Measurements from ENCODE around the gene EXOC3L2.

Gene EXOC3L2

DNA sequence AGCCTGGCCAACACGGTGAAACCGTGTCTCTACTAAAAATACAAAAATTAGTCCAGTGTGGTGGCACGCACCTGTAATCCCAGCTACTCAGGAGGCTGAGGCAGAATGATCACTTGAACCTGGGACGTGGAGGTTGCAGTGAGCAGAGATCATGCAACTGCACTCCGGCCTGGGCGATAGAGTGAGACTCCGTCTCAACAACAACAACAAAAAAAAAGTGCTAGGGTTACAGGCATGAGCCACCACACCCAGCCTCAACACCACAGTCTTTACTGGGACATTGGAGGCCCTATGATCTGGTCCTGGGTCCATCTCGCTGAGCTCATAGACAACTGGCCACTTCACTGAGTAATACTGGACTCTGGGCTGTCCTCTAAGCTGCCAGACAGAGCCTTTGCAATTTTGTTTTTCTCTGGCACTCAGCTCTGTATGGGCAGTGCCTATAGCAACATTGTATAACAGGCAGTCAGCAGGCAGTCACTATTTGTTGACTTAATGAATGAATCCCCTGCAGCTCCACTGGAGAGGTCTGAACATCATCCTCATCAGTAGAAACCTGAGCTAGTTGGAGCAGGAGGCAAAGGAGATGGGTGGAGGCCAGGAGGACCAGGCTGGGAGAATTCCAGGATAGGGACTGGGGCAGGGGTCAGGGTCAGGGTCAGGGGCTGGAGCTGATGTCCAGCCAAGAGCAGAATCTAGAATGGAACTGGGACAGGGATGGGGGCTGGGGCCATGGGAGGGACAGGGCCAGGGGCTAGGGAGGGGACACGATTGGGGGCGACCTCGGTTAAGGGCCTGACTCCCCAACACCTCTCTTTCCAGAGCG lies 58.5 kb downstream of the EXOC3L2 start:
- no peak overlapping the region for H3K4me3 ChIP-seq (ENCODE audit: low read depth, low read length)
- peak; percentile 44 for DNase-seq (ENCODE audit: low read depth)
- TF ChIP-seq, protein P1, sequence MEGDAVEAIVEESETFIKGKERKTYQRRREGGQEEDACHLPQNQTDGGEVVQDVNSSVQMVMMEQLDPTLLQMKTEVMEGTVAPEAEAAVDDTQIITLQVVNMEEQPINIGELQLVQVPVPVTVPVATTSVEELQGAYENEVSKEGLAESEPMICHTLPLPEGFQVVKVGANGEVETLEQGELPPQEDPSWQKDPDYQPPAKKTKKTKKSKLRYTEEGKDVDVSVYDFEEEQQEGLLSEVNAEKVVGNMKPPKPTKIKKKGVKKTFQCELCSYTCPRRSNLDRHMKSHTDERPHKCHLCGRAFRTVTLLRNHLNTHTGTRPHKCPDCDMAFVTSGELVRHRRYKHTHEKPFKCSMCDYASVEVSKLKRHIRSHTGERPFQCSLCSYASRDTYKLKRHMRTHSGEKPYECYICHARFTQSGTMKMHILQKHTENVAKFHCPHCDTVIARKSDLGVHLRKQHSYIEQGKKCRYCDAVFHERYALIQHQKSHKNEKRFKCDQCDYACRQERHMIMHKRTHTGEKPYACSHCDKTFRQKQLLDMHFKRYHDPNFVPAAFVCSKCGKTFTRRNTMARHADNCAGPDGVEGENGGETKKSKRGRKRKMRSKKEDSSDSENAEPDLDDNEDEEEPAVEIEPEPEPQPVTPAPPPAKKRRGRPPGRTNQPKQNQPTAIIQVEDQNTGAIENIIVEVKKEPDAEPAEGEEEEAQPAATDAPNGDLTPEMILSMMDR (conservative IDR thresholded peaks at IDR 0.05; ENCODE audit: low read depth, low read length): no peak

DNA sequence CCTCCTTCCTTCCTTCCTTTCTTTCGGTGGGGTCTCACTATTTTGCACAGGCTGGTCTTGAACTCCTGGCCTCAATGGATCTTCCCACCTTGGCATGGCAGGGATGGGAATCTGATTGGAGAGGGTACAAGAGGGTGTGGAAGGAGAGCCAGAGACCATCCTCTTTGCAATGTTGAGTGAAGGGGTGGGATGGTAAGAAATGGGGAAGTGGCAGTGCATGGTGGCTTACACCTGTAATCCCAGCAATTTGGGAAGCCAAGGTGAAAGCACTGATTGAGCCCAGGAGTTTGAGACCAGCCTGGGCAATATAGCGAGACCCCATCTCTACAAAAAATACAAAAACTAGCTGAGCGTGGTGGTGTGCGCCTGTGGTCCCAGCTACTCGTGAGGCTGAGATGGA lies 61.1 kb downstream of the EXOC3L2 start:
- TF ChIP-seq, protein P1 (conservative IDR thresholded peaks at IDR 0.05; ENCODE audit: low read depth, low read length): no peak
- H3K4me3 ChIP-seq (ENCODE audit: low read depth, low read length): no peak overlapping the region
- no peak for DNase-seq (ENCODE audit: low read depth)

DNA sequence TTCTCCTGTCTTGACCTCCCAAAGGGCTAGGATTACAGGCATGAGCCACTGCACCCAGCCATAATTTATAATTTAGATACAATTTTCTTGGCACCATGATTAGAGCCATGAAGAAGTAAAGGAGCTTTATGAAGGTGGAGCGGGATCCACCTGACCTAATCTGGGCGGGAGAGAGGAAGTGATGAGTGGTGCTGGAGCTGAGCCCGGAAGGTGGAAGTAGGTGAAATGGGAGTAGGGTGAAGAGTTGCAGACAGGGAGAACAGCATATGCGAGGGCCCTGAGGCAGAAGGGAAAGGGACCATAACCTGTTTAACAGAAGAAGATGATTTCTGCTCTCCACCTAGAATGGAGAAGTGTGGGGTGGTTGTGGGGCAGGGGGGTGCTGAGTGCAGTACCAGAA lies 62.4 kb downstream of the EXOC3L2 start:
- DNase-seq (ENCODE audit: low read depth): no peak
- H3K4me3 ChIP-seq (ENCODE audit: low read depth, low read length): no peak overlapping the region
- TF ChIP-seq, protein P1 (conservative IDR thresholded peaks at IDR 0.05; ENCODE audit: low read depth, low read length): no peak

DNA sequence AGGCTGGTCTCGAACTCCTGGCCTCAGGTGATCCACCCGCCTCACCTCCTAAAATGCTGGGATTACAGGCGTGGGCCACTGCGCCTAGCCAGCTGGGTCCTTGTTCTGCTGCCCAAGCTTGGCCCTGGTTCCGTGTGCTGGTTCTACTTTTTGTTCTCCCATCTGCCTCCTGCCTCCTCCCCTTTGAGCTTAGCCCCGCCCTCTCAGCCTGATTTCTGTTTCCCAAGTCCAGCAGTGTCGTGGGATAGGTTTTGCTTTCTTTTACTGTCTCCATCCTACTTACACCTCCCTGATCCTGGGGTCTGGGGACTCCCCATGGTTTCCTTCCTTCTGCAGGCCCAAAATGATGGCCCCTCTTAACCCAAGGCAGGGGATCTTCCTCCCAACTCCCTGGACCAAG lies 64.3 kb downstream of the EXOC3L2 start:
- TF ChIP-seq, protein P1 (conservative IDR thresholded peaks at IDR 0.05; ENCODE audit: low read depth, low read length): no peak
- DNase-seq (ENCODE audit: low read depth): no peak
- no peak overlapping the region for H3K4me3 ChIP-seq (ENCODE audit: low read depth, low read length)

DNA sequence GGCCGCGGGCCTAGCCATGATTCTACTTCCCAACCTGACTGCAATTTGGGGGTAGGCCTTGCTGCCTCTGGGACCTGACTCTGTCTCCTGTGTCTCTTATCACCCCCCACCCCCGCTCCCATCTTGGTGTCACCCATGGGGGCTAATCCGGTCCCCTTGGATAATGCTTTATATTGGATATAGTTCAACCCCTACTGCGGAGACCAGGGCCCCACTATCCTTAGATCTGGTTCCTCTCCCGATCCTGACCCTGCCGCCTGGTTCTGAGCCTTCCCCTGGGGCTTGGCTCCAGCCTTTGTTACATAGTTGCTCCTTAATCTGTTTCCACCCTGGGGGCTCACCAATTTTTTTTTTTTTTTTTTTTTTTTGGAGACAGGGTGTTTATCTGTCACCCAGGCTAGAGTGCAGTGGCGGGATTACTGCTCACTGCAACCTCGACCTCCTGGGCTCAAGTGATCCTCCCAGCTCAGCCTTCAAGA lies 65.3 kb downstream of the EXOC3L2 start:
- DNase-seq (ENCODE audit: low read depth): no peak
- TF ChIP-seq, protein P1 (conservative IDR thresholded peaks at IDR 0.05; ENCODE audit: low read depth, low read length): no peak
- H3K4me3 ChIP-seq (ENCODE audit: low read depth, low read length): peak overlapping the region; percentile 99

DNA sequence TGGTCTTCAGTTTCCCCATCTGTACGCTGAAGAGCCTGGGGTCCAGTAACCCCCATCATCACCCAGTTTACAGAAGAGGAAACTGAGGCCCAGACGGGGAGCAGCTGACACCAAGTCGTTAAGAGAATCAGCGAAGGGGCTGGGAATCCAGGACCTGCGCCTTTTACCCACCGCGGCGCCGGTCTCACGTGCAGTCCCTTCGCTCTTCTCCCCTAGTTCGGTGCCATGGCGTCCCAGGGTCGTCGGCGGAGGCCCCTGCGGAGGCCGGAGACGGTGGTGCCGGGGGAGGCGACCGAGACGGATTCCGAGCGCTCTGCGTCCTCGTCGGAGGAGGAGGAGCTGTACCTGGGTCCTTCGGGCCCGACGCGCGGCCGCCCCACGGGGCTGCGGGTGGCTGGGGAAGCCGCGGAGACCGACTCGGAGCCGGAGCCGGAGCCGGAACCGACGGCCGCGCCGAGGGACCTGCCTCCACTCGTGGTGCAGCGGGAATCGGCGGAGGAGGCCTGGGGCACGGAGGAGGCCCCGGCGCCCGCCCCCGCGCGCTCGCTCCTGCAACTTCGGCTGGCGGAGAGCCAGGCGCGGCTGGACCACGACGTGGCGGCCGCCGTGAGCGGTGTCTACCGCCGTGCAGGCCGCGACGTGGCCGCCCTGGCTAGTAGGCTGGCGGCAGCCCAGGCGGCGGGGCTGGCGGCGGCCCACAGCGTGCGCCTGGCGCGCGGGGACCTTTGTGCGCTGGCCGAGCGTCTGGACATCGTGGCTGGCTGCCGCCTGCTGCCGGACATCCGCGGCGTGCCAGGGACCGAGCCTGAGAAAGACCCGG lies 65.9 kb downstream of the EXOC3L2 start:
- peak; percentile 33 for DNase-seq (ENCODE audit: low read depth)
- TF ChIP-seq, protein P1 (conservative IDR thresholded peaks at IDR 0.05; ENCODE audit: low read depth, low read length): no peak
- peak overlapping the region; percentile 99 for H3K4me3 ChIP-seq (ENCODE audit: low read depth, low read length)
